ENCODE results near the gene EPRS1. TPM values are rescaled to one million over a fixed set of nuclear protein-coding genes. Genes with fewer than 3 reads are reported as not detected.

Gene EPRS1
- total and polyA plus RNA-seq, 12 donors, result 40.5 to 96.7 (median 70.4) TPM

- no peak overlapping the region for H3K4me3 ChIP-seq
- intact Hi-C loops (cut with DNase I), result no loop called here
- no peak overlapping the region for H3K27ac ChIP-seq
- 97% methylated on average over 6 of the region's 6 CpGs for WGBS, 2 donors
- no peak for TF ChIP-seq CTCF (IDR thresholded peaks at IDR 0.05)
- H3K9me3 ChIP-seq, result no peaks in the 10 kb centered on the region
- peaks cover 0 to 97% (median 32%) of the 10 kb centered on the region in 9 donors for H3K36me3 ChIP-seq
- H3K4me1 ChIP-seq, result no peaks in the 10 kb centered on the region
- no peaks in the 10 kb centered on the region for H3K27me3 ChIP-seq
- no peak for DNase-seq
- no peak for ATAC-seq
Observed at GRCh38 chr1:220062629-220063028, 16.3 kb upstream of the EPRS1 start.

- no peak for TF ChIP-seq CTCF (IDR thresholded peaks at IDR 0.05)
Observed at GRCh38 chr1:220060876-220061275, 14.6 kb upstream of the EPRS1 start.

GRCh38 chr1:220056374-220056773, 10.1 kb upstream of the EPRS1 start:
- ATAC-seq (no peak), DNase-seq (no peak)
- Histone ChIP-seq H3K36me3 (peaks cover 0 to 57% (median 8%) of the 10 kb centered on the region in 9 donors), H3K4me3 (no peak overlapping the region), H3K4me1 (no peaks in the 10 kb centered on the region), H3K27ac (no peak overlapping the region), H3K27me3 (no peaks in the 10 kb centered on the region), H3K9me3 (no peaks in the 10 kb centered on the region)
- TF ChIP-seq CTCF (IDR thresholded peaks at IDR 0.05), result no peak
- intact Hi-C loops (cut with DNase I), result no loop called here
- 90 to 96% methylated on average over 1 of the region's 1 CpG for WGBS, 2 donors

More at GRCh38 chr1:220060876-220061275, 14.6 kb upstream of the EPRS1 start:
- Histone ChIP-seq H3K4me1 (no peaks in the 10 kb centered on the region), H3K27me3 (no peaks in the 10 kb centered on the region), H3K9me3 (no peaks in the 10 kb centered on the region), H3K36me3 (peaks cover 0 to 94% (median 19%) of the 10 kb centered on the region in 9 donors), H3K4me3 (no peak overlapping the region), H3K27ac (no peak overlapping the region)
- 93 to 98% methylated on average over 3 of the region's 3 CpGs for whole genome bisulfite sequencing, 2 donors
- intact Hi-C loops (cut with DNase I), result loop anchor here in 1 of 10 donors (1.0 kb wide), 1 partner anchor 28 kb away; no protein-coding TSS in a partner anchor
- DNase-seq (no peak), ATAC-seq (no peak)

GRCh38 chr1:220045356-220046051, 801 bp downstream of the EPRS1 start:
- 30 to 33% methylated on average over 17 of the region's 17 CpGs for WGBS, 2 donors
- intact Hi-C loops (cut with DNase I), result loop anchor here in 2 of 10 donors (5.0 kb wide), 1 partner anchor 42 kb away; the partner anchor contains the start of gene BPNT1 (in 2 of the 2)
- Histone ChIP-seq H3K27me3 (no peaks in the 10 kb centered on the region), H3K36me3 (peaks cover 0 to 22% (median 0%) of the 10 kb centered on the region in 9 donors), H3K9me3 (no peaks in the 10 kb centered on the region), H3K27ac (peak overlapping the region in 9 of 10 donors; percentile 69 to 89 (median 83)), H3K4me1 (peaks cover 0 to 33% (median 16%) of the 10 kb centered on the region in 9 donors), H3K4me3 (peak overlapping the region; percentile 63 to 98 (median 78))
- no peak for TF ChIP-seq CTCF (IDR thresholded peaks at IDR 0.05)
- DNase-seq (no peak), ATAC-seq (no peak)

Data from heart right ventricle (tissue), 16 donors.